HG03575 (cell line): ENCODE results near the gene OR2D3.
"Not testable (repeated sequence)": the region's sequence is repeated elsewhere in the genome, so short reads cannot be mapped to it uniquely, and the experiment has no call there.

Experiments used
- ATAC-seq: cut with Tn5 transposase; IDR thresholded peaks from one replicate; pipeline ENCODE4 v1.9.1; 2021; ENCODE audit not compliant: unreplicated experiment, insufficient number of reproducible peaks, low FRiP score; ENCODE audit errors: extremely low read depth

Gene OR2D3

GRCh38 chr11:6926208-6927029, 5.6 kb downstream of the OR2D3 start, which contains the start of gene ZNF215:
TSS of gene ZNF215 (plus strand) at chr11:6926426. CDS start at chr11:6932273, 5,847 bp downstream.
- ATAC-seq, result no peak

GRCh38 chr11:6927030-6927617, 6.3 kb downstream of the OR2D3 start:
- peak; percentile 67 for ATAC-seq

- no peak for ATAC-seq
Measured at GRCh38 chr11:6928916-6929315, 8.1 kb downstream of the OR2D3 start.

- ATAC-seq, result no peak
Measured at GRCh38 chr11:6931146-6931713, 10.4 kb downstream of the OR2D3 start.

GRCh38 chr11:6932145-6932544, 11.3 kb downstream of the OR2D3 start:
- no peak for ATAC-seq

- ATAC-seq, result no peak
Measured at GRCh38 chr11:6941970-6942369, 21.2 kb downstream of the OR2D3 start.

GRCh38 chr11:6943131-6943530, 22.3 kb downstream of the OR2D3 start:
- ATAC-seq, result no peak

GRCh38 chr11:6954248-6954647, 33.4 kb downstream of the OR2D3 start:
- ATAC-seq, result not testable (repeated sequence)

- ATAC-seq, result no peak
Measured at GRCh38 chr11:6962141-6962540, 41.3 kb downstream of the OR2D3 start.

GRCh38 chr11:6962673-6963072, 41.9 kb downstream of the OR2D3 start:
- ATAC-seq, result no peak

- ATAC-seq, result no peak
Measured at GRCh38 chr11:6968816-6969215, 48.0 kb downstream of the OR2D3 start.

GRCh38 chr11:6969854-6970253, 49.1 kb downstream of the OR2D3 start:
- not testable (repeated sequence) for ATAC-seq
